Esophagus squamous epithelium (tissue), 5 donors: ENCODE results near the gene TMEM135. TPM values are rescaled to one million over a fixed set of nuclear protein-coding genes. Genes with fewer than 3 reads are reported as not detected.
"Not testable (repeated sequence)": the region's sequence is repeated elsewhere in the genome, so short reads cannot be mapped to it uniquely, and the experiment has no call there.

ENCODE experiments used
- DNase-seq: peaks from one replicate; lab custom pipeline; 2025; lab: John Stamatoyannopoulos, UW
- H3K27ac ChIP-seq, 4 donors: fragments of 200-600 bp; sonication (generic); one replicate each; pipeline ENCODE4 v1.5.1; 2016 to 2019; ENCODE audit warnings: mild to moderate bottlenecking in 1 of 4
- H3K27me3 ChIP-seq, 4 donors: fragments of 200-600 bp; sonication (generic); 1 replicate in 3 of 4; 2 replicates in 1 of 4; pipeline versions ENCODE4 v1.5.1 to v1.6.0; 2017 to 2021; ENCODE audit warnings: antibody characterized with exemption in 1 of 4
- H3K36me3 ChIP-seq, 3 donors: fragments of 200-600 bp; sonication (generic); one replicate each; pipeline ENCODE4 v1.5.1; 2016 to 2019
- H3K4me1 ChIP-seq, 3 donors: fragments of 200-600 bp; sonication (generic); one replicate each; pipeline ENCODE4 v1.5.1; 2017 to 2019
- H3K4me3 ChIP-seq, 4 donors: fragments of 200-600 bp; sonication (generic); 1 replicate in 3 of 4; 2 replicates in 1 of 4; pipeline ENCODE4 v1.5.1; 2016 to 2019; ENCODE audit warnings: mild to moderate bottlenecking in 2 of 4, moderate library complexity in 1 of 4
- H3K9me3 ChIP-seq, 3 donors: fragments of 200-600 bp; sonication (generic); one replicate each; pipeline ENCODE4 v1.5.1; 2016 to 2019
- CTCF ChIP-seq, 6 experiments: fragments of 450-650 bp in 4 of 6; fragments of 200-600 bp in 2 of 6; sonication (generic) in 2 of 6; IDR thresholded peaks; one replicate each; pipeline ENCODE4 v1.5.1; 2016 to 2019; ENCODE audit warnings: antibody characterized with exemption in 6 of 6, mild to moderate bottlenecking in 4 of 6, moderate library complexity in 4 of 6
- POLR2A ChIP-seq, 4 donors: fragments of 450-650 bp; IDR thresholded peaks; one replicate each; pipeline ENCODE4 v1.6.1; 2017; ENCODE audit warnings: antibody characterized with exemption in 4 of 4, mild to moderate bottlenecking in 4 of 4, moderate library complexity in 3 of 4
- WGBS, 2 donors: methylation state at CpG; one replicate each; pipeline ENCODE4 v1.1.5; 2018; 5-methylcytosine and 5-hydroxymethylcytosine counted together
- intact Hi-C: fragments of 100-400 bp; cut with DNase I; formaldehyde crosslinking; loops from one replicate; pipeline ENCODE4 v1.15.0; 2022
- total RNA-seq, 4 donors: library from RNA; depleted of rRNA; stranded (reverse); fragments of >200 nt; gene quantifications; one replicate each; pipeline ENCODE4 v1.1.0, GENCODE V29; 2016
- donor health status: DM: yes; HTN: yes; CAD: no.

TMEM135 gene
- total RNA-seq, result 10 to 100 TPM in 2 of 4 donors, 1 to 10 TPM in 2; 4.5 to 12.0 (median 9.8) TPM

GRCh38 chr11:87037450-87038234 is at the start of gene TMEM135:
Gene TMEM135 (plus strand): TSS chr11:87037934. CDS start chr11:87038046, 112 bp downstream.
- peak within 1 kb of the TSS; percentile 49 to 83 (median 78) for H3K4me3 ChIP-seq
- H3K4me1 ChIP-seq, result peaks cover 0 to 39% (median 16%) of the 10 kb centered on the region in 3 donors
- H3K27ac ChIP-seq, result peak within 1 kb of the TSS; percentile 74 to 90 (median 85)
- peak; percentile 65 for DNase-seq
- no peaks in the 10 kb centered on the region for H3K36me3 ChIP-seq
- TF ChIP-seq POLR2A (IDR thresholded peaks at IDR 0.05) (peak in 2 of 4 donors; percentile 59 to 73), CTCF (IDR thresholded peaks at IDR 0.05) (peak in 1 of 6 experiments; percentile 10)
- H3K9me3 ChIP-seq, result no peaks in the 10 kb centered on the region
- H3K27me3 ChIP-seq, result no peaks in the 10 kb centered on the region
- 0% methylated on average over 24 to 45 of the region's 66 CpGs for WGBS, 2 donors
- intact Hi-C loops, result no loop called here

- Histone ChIP-seq H3K9me3 (no peaks in the 10 kb centered on the region), H3K36me3 (no peaks in the 10 kb centered on the region), H3K4me3 (no peak overlapping the region), H3K4me1 (peaks cover 0 to 15% (median 2%) of the 10 kb centered on the region in 3 donors), H3K27ac (no peak overlapping the region), H3K27me3 (no peaks in the 10 kb centered on the region)
- TF ChIP-seq CTCF (IDR thresholded peaks at IDR 0.05) (no peak), POLR2A (IDR thresholded peaks at IDR 0.05) (no peak)
- 70 to 79% methylated on average over 4 of the region's 4 CpGs for WGBS, 2 donors
- intact Hi-C loops, result no loop called here
- DNase-seq, result no peak
These were observed 49.3 kb upstream of the TMEM135 start for GRCh38 chr11:86988351-86988881.

- TF ChIP-seq CTCF (IDR thresholded peaks at IDR 0.05) (no peak), POLR2A (IDR thresholded peaks at IDR 0.05) (no peak)
- DNase-seq, result no peak
- Histone ChIP-seq H3K9me3 (no peaks in the 10 kb centered on the region), H3K36me3 (no peaks in the 10 kb centered on the region), H3K27ac (no peak overlapping the region), H3K4me1 (peaks cover 0 to 11% (median 2%) of the 10 kb centered on the region in 3 donors), H3K27me3 (no peaks in the 10 kb centered on the region), H3K4me3 (no peak overlapping the region)
- intact Hi-C loops, result no loop called here
- WGBS, 2 donors, result 50% methylated on average over 1 of the region's 1 CpG
These were observed 47.7 kb upstream of the TMEM135 start for GRCh38 chr11:86990031-86990430.

GRCh38 chr11:86990515-86990914 is 47.2 kb upstream of the TMEM135 start:
- Histone ChIP-seq H3K4me1 (peaks cover 0 to 11% (median 2%) of the 10 kb centered on the region in 3 donors), H3K27me3 (no peaks in the 10 kb centered on the region), H3K27ac (no peak overlapping the region), H3K36me3 (no peaks in the 10 kb centered on the region), H3K9me3 (no peaks in the 10 kb centered on the region), H3K4me3 (no peak overlapping the region)
- 35% methylated on average over 3 of the region's 3 CpGs for WGBS, 2 donors
- intact Hi-C loops, result no loop called here
- no peak for TF ChIP-seq POLR2A (IDR thresholded peaks at IDR 0.05)
- TF ChIP-seq CTCF (IDR thresholded peaks at IDR 0.05), result no peak
- DNase-seq, result no peak

GRCh38 chr11:86991341-86991740 is 46.4 kb upstream of the TMEM135 start:
- H3K4me1 ChIP-seq, result peaks cover 0 to 11% (median 2%) of the 10 kb centered on the region in 3 donors
- TF ChIP-seq CTCF (IDR thresholded peaks at IDR 0.05) (no peak), POLR2A (IDR thresholded peaks at IDR 0.05) (no peak)
- intact Hi-C loops, result no loop called here
- no peaks in the 10 kb centered on the region for H3K9me3 ChIP-seq
- H3K27me3 ChIP-seq, result no peaks in the 10 kb centered on the region
- no peak for DNase-seq
- H3K4me3 ChIP-seq, result no peak overlapping the region
- H3K27ac ChIP-seq, result no peak overlapping the region
- H3K36me3 ChIP-seq, result no peaks in the 10 kb centered on the region
- WGBS, 2 donors, result 40 to 57% methylated on average over 5 of the region's 5 CpGs

- intact Hi-C loops, DNase-seq, H3K4me3 ChIP-seq, H3K36me3 ChIP-seq, H3K9me3 ChIP-seq, H3K27me3 ChIP-seq, H3K27ac ChIP-seq: not testable (repeated sequence)
- H3K4me1 ChIP-seq, result peaks cover 0 to 11% (median 2%) of the 10 kb centered on the region in 3 donors
- WGBS, 2 donors, result 94 to 98% methylated on average over 4 of the region's 4 CpGs
These were observed 45.4 kb upstream of the TMEM135 start for GRCh38 chr11:86992340-86992739.
